H9 (cell line): ENCODE data around the gene JARID2. TPM values are rescaled to one million over a fixed set of nuclear protein-coding genes. Genes with fewer than 3 reads are reported as not detected.

Experiments used
- DNase-seq: peaks from one replicate; pipeline ENCODE4 v3.0.0-alpha.2; 2017
- H2AFZ ChIP-seq: one replicate; pipeline ENCODE4 v1.6.1; 2013; ENCODE audit warnings: mild to moderate bottlenecking, low read length, control low read depth, moderate library complexity
- H2AK5ac ChIP-seq: 2 replicates; pipeline ENCODE4 v1.6.1; 2013; ENCODE audit warnings: low read length, control low read depth, mixed read lengths; ENCODE audit not compliant: insufficient read length
- H2BK120ac ChIP-seq: one replicate; pipeline ENCODE4 v1.6.1; 2013; ENCODE audit warnings: low read depth, mild to moderate bottlenecking, low read length, control low read depth, inconsistent platforms; ENCODE audit not compliant: poor library complexity, severe bottlenecking
- H2BK12ac ChIP-seq: 2 replicates; pipeline ENCODE4 v1.6.1; 2013; ENCODE audit warnings: low read length, control low read depth, mixed read lengths, low read depth; ENCODE audit not compliant: insufficient read length
- H2BK15ac ChIP-seq: 2 replicates; pipeline ENCODE4 v1.6.1; 2013; ENCODE audit warnings: low read depth, low read length, control low read depth
- H2BK20ac ChIP-seq: one replicate; pipeline ENCODE4 v1.6.1; 2013; ENCODE audit warnings: low read depth, mild to moderate bottlenecking, low read length, control low read depth, inconsistent platforms; ENCODE audit not compliant: poor library complexity, severe bottlenecking
- H2BK5ac ChIP-seq: 2 replicates; pipeline ENCODE4 v1.6.1; 2013; ENCODE audit warnings: low read length, control low read depth, mixed read lengths; ENCODE audit not compliant: insufficient read length
- H3K14ac ChIP-seq: 2 replicates; pipeline ENCODE4 v1.6.1; 2013; ENCODE audit warnings: low read length, control low read depth; ENCODE audit not compliant: insufficient read depth
- H3K18ac ChIP-seq: 2 replicates; pipeline ENCODE4 v1.6.1; 2013; ENCODE audit warnings: low read depth, mild to moderate bottlenecking, mixed read lengths, low read length, control low read depth; ENCODE audit not compliant: insufficient read length
- H3K23ac ChIP-seq: 2 replicates; pipeline ENCODE4 v1.6.1; 2013; ENCODE audit warnings: low read length, control low read depth, mixed read lengths, low read depth; ENCODE audit not compliant: insufficient read length
- H3K23me2 ChIP-seq: 2 replicates; pipeline ENCODE4 v1.6.1; 2013; ENCODE audit warnings: low read depth, mild to moderate bottlenecking, mixed read lengths, low read length, control low read depth; ENCODE audit not compliant: insufficient read length, poor library complexity, severe bottlenecking
- H3K27ac ChIP-seq: 2 replicates; pipeline ENCODE4 v1.5.1; 2013; ENCODE audit warnings: low read length, control low read depth, mixed read lengths, low read depth; ENCODE audit not compliant: insufficient read length
- H3K27me3 ChIP-seq: 2 replicates; pipeline ENCODE4 v1.6.1; 2013; ENCODE audit warnings: low read length, control low read depth, inconsistent platforms; ENCODE audit not compliant: insufficient read depth
- H3K4ac ChIP-seq: 2 replicates; pipeline ENCODE4 v1.6.1; 2013; ENCODE audit warnings: low read depth, mild to moderate bottlenecking, control low read depth, inconsistent platforms, low read length, moderate library complexity
- H3K4me1 ChIP-seq: 2 replicates; pipeline ENCODE4 v1.6.1; 2013; ENCODE audit warnings: low read length, control low read depth, inconsistent platforms; ENCODE audit not compliant: insufficient read depth
- H3K4me2 ChIP-seq: 2 replicates; pipeline ENCODE4 v1.6.1; 2013; ENCODE audit warnings: low read length, control low read depth, mixed read lengths; ENCODE audit not compliant: insufficient read length, insufficient read depth
- H3K56ac ChIP-seq: 2 replicates; pipeline ENCODE4 v1.6.1; 2013; ENCODE audit warnings: low read depth, mild to moderate bottlenecking, mixed read lengths, low read length, control low read depth; ENCODE audit not compliant: insufficient read length
- H3K79me1 ChIP-seq: 2 replicates; pipeline ENCODE4 v1.6.1; 2013; ENCODE audit warnings: low read depth, mild to moderate bottlenecking, moderate library complexity, low read length, control low read depth, inconsistent platforms; ENCODE audit not compliant: insufficient read depth, poor library complexity, severe bottlenecking
- H3K79me2 ChIP-seq: 2 replicates; pipeline ENCODE4 v1.6.1; 2013; ENCODE audit warnings: low read length, control low read depth, inconsistent platforms; ENCODE audit not compliant: insufficient read depth
- H3K9ac ChIP-seq: 2 replicates; pipeline ENCODE4 v1.6.1; 2013; ENCODE audit warnings: low read length, control low read depth, mixed read lengths; ENCODE audit not compliant: insufficient read length; ENCODE audit errors: extremely low read depth
- H3K9me3 ChIP-seq: one replicate; pipeline ENCODE4 v1.6.1; 2013; ENCODE audit warnings: low read depth, low read length, inconsistent platforms; ENCODE audit not compliant: control insufficient read depth
- H3T11ph ChIP-seq: one replicate; pipeline ENCODE4 v1.6.1; 2013; ENCODE audit warnings: mild to moderate bottlenecking, low read length, control low read depth, inconsistent platforms
- H4K20me1 ChIP-seq: one replicate; pipeline ENCODE4 v1.6.1; 2013; ENCODE audit not compliant: control insufficient read depth, insufficient read length, insufficient read depth
- H4K5ac ChIP-seq: 2 replicates; pipeline ENCODE4 v1.6.1; 2013; ENCODE audit warnings: low read depth, mild to moderate bottlenecking, mixed read lengths, low read length, control low read depth; ENCODE audit not compliant: insufficient read length
- H4K8ac ChIP-seq: replicated peaks from 2 replicates; pipeline ENCODE4 v1.6.1; 2013; ENCODE audit warnings: low read length, control low read depth, mixed read lengths, low read depth; ENCODE audit not compliant: insufficient read length
- H4K91ac ChIP-seq: 2 replicates; pipeline ENCODE4 v1.6.1; 2013; ENCODE audit warnings: low read depth, mild to moderate bottlenecking, moderate library complexity, mixed read lengths, low read length, control low read depth; ENCODE audit not compliant: insufficient read length
- H3K27ac Mint-ChIP-seq, 3 experiments: 2 replicates in 2 of 3; 3 replicates in 1 of 3; pipeline ENCODE4 v1.8.0; 2020 to 2021; ENCODE audit warnings: mixed read lengths in 3 of 3, mild to moderate bottlenecking in 1 of 3, moderate library complexity in 1 of 3
- H3K27me3 Mint-ChIP-seq: 2 replicates; pipeline ENCODE4 v1.8.0; 2021; ENCODE audit warnings: low read depth, mild to moderate bottlenecking, moderate library complexity, mixed read lengths
- H3K36me3 Mint-ChIP-seq, 3 experiments: 2 replicates in 2 of 3; 3 replicates in 1 of 3; pipeline ENCODE4 v1.8.0; 2020 to 2021; ENCODE audit warnings: low read depth in 3 of 3, mixed read lengths in 3 of 3; ENCODE audit not compliant: insufficient read depth in 1 of 3
- H3K4me1 Mint-ChIP-seq, 2 experiments: 2 replicates each; pipeline ENCODE4 v1.8.0; 2020; ENCODE audit warnings: mixed read lengths in 2 of 2
- H3K4me3 Mint-ChIP-seq, 2 experiments: 2 replicates in 1 of 2; 3 replicates in 1 of 2; pipeline ENCODE4 v1.8.0; 2020 to 2021; ENCODE audit warnings: mild to moderate bottlenecking in 2 of 2, mixed read lengths in 2 of 2, moderate library complexity in 1 of 2
- H3K9me3 Mint-ChIP-seq, 2 experiments: 2 replicates in 1 of 2; 3 replicates in 1 of 2; pipeline ENCODE4 v1.8.0; 2020; ENCODE audit warnings: mild to moderate bottlenecking in 2 of 2, mixed read lengths in 2 of 2, moderate library complexity in 1 of 2
- WGBS: extraction: QIAGEN DNeasy Blood & Tissue Kit; methylation state at CpG from one replicate; pipeline ENCODE4 v1.1.7; 2013; ENCODE audit warnings: missing lambda C conversion rate, low lambda C conversion rate, mixed read lengths; ENCODE audit not compliant: insufficient read length; ENCODE audit errors: extremely low coverage; 5-methylcytosine and 5-hydroxymethylcytosine counted together
- total RNA-seq: library from RNA; stranded (reverse); gene quantifications from 2 replicates; pipeline ENCODE4 v1.2.1, GENCODE V29; 2021
- TF ChIP-seq, protein P1 (sequence below): fragments of 200-600 bp; sonication (generic); conservative IDR thresholded peaks from 3 replicates; pipeline ENCODE4 v1.8.0; 2021; ENCODE audit warnings: antibody characterized with exemption, mild to moderate bottlenecking

JARID2 gene
- total RNA-seq, 1 experiment from 2014 or later, result 174 TPM

DNA sequence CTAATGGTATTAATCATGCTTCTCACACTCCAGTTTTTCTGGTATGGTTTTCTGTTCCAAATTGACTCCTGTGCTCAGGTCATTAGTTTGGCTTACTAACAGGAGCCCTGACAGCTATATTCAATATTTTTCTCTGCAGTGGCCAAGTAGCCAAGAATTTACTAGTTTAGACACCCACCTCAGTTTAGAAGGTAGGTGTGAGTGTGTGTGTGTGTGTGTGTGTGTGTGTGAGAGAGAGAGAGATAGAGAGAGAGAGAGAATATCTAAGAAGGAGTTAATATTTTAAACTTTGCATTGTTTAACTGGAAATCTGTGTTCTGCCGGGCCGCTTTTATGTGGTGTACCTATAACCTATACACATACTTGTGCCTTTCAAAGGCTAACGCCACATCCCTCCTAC, 18.5 kb downstream of the JARID2 start:
- H4K20me1 ChIP-seq, result no peaks in the 10 kb centered on the region
- no peak overlapping the region for H2BK120ac ChIP-seq
- no peak overlapping the region for H3K56ac ChIP-seq
- DNase-seq, result no peak
- peaks cover 6% of the 10 kb centered on the region for H3K23me2 ChIP-seq
- H3K27ac Mint-ChIP-seq, result peak overlapping the region in 2 of 3 experiments; percentile 88 to 98; a peak in 5 of 7 replicates
- no peak overlapping the region for H2BK20ac ChIP-seq
- H2AFZ ChIP-seq, result no peak overlapping the region
- H2AK5ac ChIP-seq, result no peak overlapping the region
- no peak overlapping the region for H4K8ac ChIP-seq
- H3K4me1 Mint-ChIP-seq, result peaks cover 91 to 95% of the 10 kb centered on the region in 2 experiments
- H3K27me3 Mint-ChIP-seq, result no peaks in the 10 kb centered on the region
- H3K14ac ChIP-seq, result no peak overlapping the region
- no peak overlapping the region for H4K91ac ChIP-seq
- no peak overlapping the region for H3K27ac ChIP-seq
- H2BK12ac ChIP-seq, result no peak overlapping the region
- no peak overlapping the region for H4K5ac ChIP-seq
- H3K4ac ChIP-seq, result no peak overlapping the region
- no peaks in the 10 kb centered on the region for H3K27me3 ChIP-seq
- TF ChIP-seq, protein P1, sequence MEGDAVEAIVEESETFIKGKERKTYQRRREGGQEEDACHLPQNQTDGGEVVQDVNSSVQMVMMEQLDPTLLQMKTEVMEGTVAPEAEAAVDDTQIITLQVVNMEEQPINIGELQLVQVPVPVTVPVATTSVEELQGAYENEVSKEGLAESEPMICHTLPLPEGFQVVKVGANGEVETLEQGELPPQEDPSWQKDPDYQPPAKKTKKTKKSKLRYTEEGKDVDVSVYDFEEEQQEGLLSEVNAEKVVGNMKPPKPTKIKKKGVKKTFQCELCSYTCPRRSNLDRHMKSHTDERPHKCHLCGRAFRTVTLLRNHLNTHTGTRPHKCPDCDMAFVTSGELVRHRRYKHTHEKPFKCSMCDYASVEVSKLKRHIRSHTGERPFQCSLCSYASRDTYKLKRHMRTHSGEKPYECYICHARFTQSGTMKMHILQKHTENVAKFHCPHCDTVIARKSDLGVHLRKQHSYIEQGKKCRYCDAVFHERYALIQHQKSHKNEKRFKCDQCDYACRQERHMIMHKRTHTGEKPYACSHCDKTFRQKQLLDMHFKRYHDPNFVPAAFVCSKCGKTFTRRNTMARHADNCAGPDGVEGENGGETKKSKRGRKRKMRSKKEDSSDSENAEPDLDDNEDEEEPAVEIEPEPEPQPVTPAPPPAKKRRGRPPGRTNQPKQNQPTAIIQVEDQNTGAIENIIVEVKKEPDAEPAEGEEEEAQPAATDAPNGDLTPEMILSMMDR, result no peak
- H3K79me2 ChIP-seq, result peaks cover 93% of the 10 kb centered on the region
- H3K36me3 Mint-ChIP-seq, result peaks cover 0 to 20% (median 10%) of the 10 kb centered on the region in 3 experiments; a peak in 4 of 7 replicates
- peak overlapping the region; percentile 83 for H3K4me2 ChIP-seq
- H3K9me3 Mint-ChIP-seq, result no peaks in the 10 kb centered on the region
- no peak overlapping the region for H3K18ac ChIP-seq
- H3K9me3 ChIP-seq, result no peaks in the 10 kb centered on the region
- H3T11ph ChIP-seq, result no peak overlapping the region
- H3K23ac ChIP-seq, result no peak overlapping the region
- WGBS, result no CpG with 5 or more reads among the region's 3 CpGs
- H2BK15ac ChIP-seq, result no peak overlapping the region
- no peak overlapping the region for H3K9ac ChIP-seq
- H3K4me1 ChIP-seq, result peaks cover 39% of the 10 kb centered on the region
- H2BK5ac ChIP-seq, result no peak overlapping the region
- H3K4me3 Mint-ChIP-seq, result peak overlapping the region; percentile 46 to 76
- no peaks in the 10 kb centered on the region for H3K79me1 ChIP-seq
